SU-DHL-6 (cell line): Measurements from ENCODE around the gene LY6G6C.

Source experiments
- CTCF ChIP-seq: fragments of 200-600 bp; sonication (generic); IDR thresholded peaks from one replicate; pipeline ENCODE4 v1.5.1; 2017; ENCODE audit warnings: antibody characterized with exemption, mild to moderate bottlenecking, low read length, moderate library complexity; ENCODE audit not compliant: insufficient read depth, poor library complexity, severe bottlenecking
- EZH2phosphoT487 ChIP-seq: fragments of 200-600 bp; sonication (generic), shearing (Covaris generic); conservative IDR thresholded peaks from 2 replicates; pipeline ENCODE4 v1.6.1; 2018; ENCODE audit warnings: mild to moderate bottlenecking, antibody characterized with exemption, low read length, moderate library complexity, mixed read lengths

- TF ChIP-seq CTCF, result no peak
- TF ChIP-seq EZH2phosphoT487, result no peak
Measured at GRCh38 chr6:31701666-31702404, 19.7 kb downstream of the LY6G6C start.
